A549 (cell line): ENCODE results near the gene TCF7L2. TPM values are rescaled to one million over a fixed set of nuclear protein-coding genes. Genes with fewer than 3 reads are reported as not detected.

Experiments used
- ATAC-seq, 2 experiments: fragments of 200-7000 bp in 1 of 2; fragments of >200 bp in 1 of 2; cut with Nextera tagmentation in 1 of 2; cut with Tn5 transposase in 1 of 2; 3 replicates each; pipeline versions ENCODE4 v1.8.0 to v1.9.1; 2018 to 2020; ENCODE audit warnings: mild to moderate bottlenecking in 1 of 2, moderate library complexity in 1 of 2
- CTCF ChIA-PET: fragments of 300-600 bp; sonication (Branson Sonifier 250); formaldehyde crosslinking; extraction: SDS; loops from one replicate; lab custom pipeline; 2021; ENCODE audit warnings: antibody characterized with exemption, inconsistent platforms; lab: Yijun Ruan, JAX
- POLR2A ChIA-PET: fragments of 350-600 bp; formaldehyde crosslinking; extraction: SDS; loops from one replicate; lab custom pipeline; 2021; ENCODE audit warnings: antibody characterized with exemption, inconsistent platforms; lab: Yijun Ruan, JAX
- DNase-seq, 2 experiments: peaks; one replicate each; pipeline versions ENCODE4 v3.0.0 to v3.0.0-alpha.2; 2011 to 2016; ENCODE audit warnings: low read depth in 1 of 2, low spot score in 1 of 2
- FAIRE-seq: peaks from 2 replicates; lab custom pipeline; 2011; peaks lifted over from hg19 to GRCh38; lab: Jason Lieb, UNC
- H3K27ac ChIP-seq, 2 experiments: fragments of >200 bp; sonication (Bioruptor Twin); formaldehyde crosslinking; 3 replicates each; pipeline ENCODE4 v1.5.1; 2016 to 2017
- H3K4me1 ChIP-seq: fragments of >200 bp; sonication (Bioruptor Twin); formaldehyde crosslinking; 3 replicates; pipeline ENCODE4 v1.6.1; 2016
- H3K4me2 ChIP-seq: fragments of >200 bp; sonication (Bioruptor Twin); formaldehyde crosslinking; 3 replicates; pipeline ENCODE4 v1.6.1; 2016
- H3K4me3 ChIP-seq: fragments of >200 bp; sonication (Bioruptor Twin); formaldehyde crosslinking; 3 replicates; pipeline ENCODE4 v1.5.1; 2016
- H3K9me3 ChIP-seq: fragments of >200 bp; sonication (Bioruptor Twin); formaldehyde crosslinking; 3 replicates; pipeline ENCODE4 v1.6.1; 2016
- BHLHE40 ChIP-seq: IDR thresholded peaks from 2 replicates; pipeline ENCODE4 v1.6.1; 2012; ENCODE audit warnings: low read depth, low read length, inconsistent platforms
- CBX2 ChIP-seq: fragments of 200-600 bp; sonication (generic); IDR thresholded peaks from 2 replicates; pipeline ENCODE4 v1.6.1; 2016; ENCODE audit warnings: low read depth, mild to moderate bottlenecking, borderline replicate concordance
- CBX8 ChIP-seq: fragments of 200-600 bp; sonication (generic); IDR thresholded peaks from 2 replicates; pipeline ENCODE4 v1.6.1; 2016
- E2F6 ChIP-seq: IDR thresholded peaks from 2 replicates; pipeline ENCODE4 v1.6.1; 2012; ENCODE audit warnings: low read depth, borderline replicate concordance
- EP300 ChIP-seq, 2 experiments: fragments of >200 bp; sonication (Bioruptor Twin); formaldehyde crosslinking; IDR thresholded peaks; 2 replicates in 1 of 2; 3 replicates in 1 of 2; pipeline ENCODE4 v1.6.1; 2016 to 2017
- ESRRA ChIP-seq: fragments of 150-350 bp; IDR thresholded peaks from 2 replicates; pipeline ENCODE4 v1.6.1; 2014; ENCODE audit warnings: mild to moderate bottlenecking, low read length, borderline replicate concordance
- FOSB ChIP-seq: fragments of 250-450 bp; sonication (Bioruptor Pico); IDR thresholded peaks from 2 replicates; pipeline ENCODE4 v1.5.0; 2020; ENCODE audit warnings: mild to moderate bottlenecking, moderate library complexity
- FOXS1 ChIP-seq: fragments of 250-450 bp; sonication (Bioruptor Pico); IDR thresholded peaks from 2 replicates; pipeline ENCODE4 v1.5.0; 2020; ENCODE audit warnings: mild to moderate bottlenecking, moderate library complexity
- GATA3 ChIP-seq: IDR thresholded peaks from 2 replicates; pipeline ENCODE4 v1.6.1; 2012; ENCODE audit warnings: borderline replicate concordance
- HDAC2 ChIP-seq: fragments of 200-600 bp; sonication (generic); IDR thresholded peaks from 2 replicates; pipeline ENCODE4 v1.6.1; 2016
- HOXA7 ChIP-seq: fragments of 250-450 bp; sonication (Bioruptor Pico); IDR thresholded peaks from 2 replicates; pipeline ENCODE4 v1.5.0; 2020; ENCODE audit warnings: mild to moderate bottlenecking, moderate library complexity
- HOXB5 ChIP-seq: fragments of 250-450 bp; sonication (Bioruptor Pico); IDR thresholded peaks from 2 replicates; pipeline ENCODE4 v1.5.0; 2020; ENCODE audit warnings: mild to moderate bottlenecking, moderate library complexity
- KDM1A ChIP-seq: fragments of 200-600 bp; sonication (generic); IDR thresholded peaks from 2 replicates; pipeline ENCODE4 v1.6.1; 2016; ENCODE audit warnings: low read depth, mild to moderate bottlenecking
- POLR2A ChIP-seq: IDR thresholded peaks from 2 replicates; pipeline ENCODE4 v1.6.1; 2012; ENCODE audit warnings: mild to moderate bottlenecking, low read length
- POLR2AphosphoS2 ChIP-seq: conservative IDR thresholded peaks from 2 replicates; pipeline ENCODE4 v1.6.1; 2012; ENCODE audit warnings: low read length, improper control_type of control experiment, inconsistent platforms
- RNF2 ChIP-seq: fragments of 200-600 bp; sonication (generic); IDR thresholded peaks from 2 replicates; pipeline ENCODE4 v1.6.1; 2016; ENCODE audit warnings: low read depth, mild to moderate bottlenecking, antibody characterized with exemption, moderate library complexity, borderline replicate concordance
- ZFP36 ChIP-seq: fragments of 450-650 bp; IDR thresholded peaks from 2 replicates; pipeline ENCODE4 v1.6.1; 2014; ENCODE audit warnings: borderline replicate concordance; ENCODE audit not compliant: partially characterized antibody
- WGBS: methylation state at CpG from one replicate; pipeline ENCODE4 v1.1.6; 2017; ENCODE audit errors: missing lambda C conversion rate; 5-methylcytosine and 5-hydroxymethylcytosine counted together
- polyA plus RNA-seq, 4 experiments: library from polyadenylated mRNA; depleted of rRNA in 3 of 4; stranded (reverse); fragments of >200 nt; fragmentation: RNase III in 1 of 4; extraction: RNeasy Plus Mini Kit Qiagen cat#74134 plus additional on column Dnase treatment in 1 of 4; gene quantifications; 2 replicates in 3 of 4; 3 replicates in 1 of 4; pipeline ENCODE4 v1.2.3, GENCODE V29; 2011 to 2017
- TF ChIP-seq, protein P1 (sequence below): fragments of 200-600 bp; sonication (generic); IDR thresholded peaks from 2 replicates; pipeline ENCODE4 v1.6.1; 2016; ENCODE audit warnings: antibody characterized with exemption, mild to moderate bottlenecking, moderate library complexity
- TF ChIP-seq, protein P2 (sequence below): fragments of 250-450 bp; sonication (Bioruptor Pico); IDR thresholded peaks from 2 replicates; pipeline ENCODE4 v1.5.0; 2021; ENCODE audit warnings: mild to moderate bottlenecking, moderate library complexity, borderline replicate concordance
- TF ChIP-seq, protein P3 (sequence below): fragments of 150-350 bp; IDR thresholded peaks from 2 replicates; pipeline ENCODE4 v1.6.1; 2014; ENCODE audit warnings: low read depth, mild to moderate bottlenecking, low read length
- TF ChIP-seq, protein P4 (sequence below): IDR thresholded peaks from 2 replicates; pipeline ENCODE4 v1.6.1; 2012
- TF ChIP-seq, protein P5 (sequence below): fragments of 450-650 bp; IDR thresholded peaks from 2 replicates; pipeline ENCODE4 v1.6.1; 2014; ENCODE audit warnings: antibody characterized with exemption

Gene TCF7L2
- polyA plus RNA-seq, 2 of the 4 experiments (the other 2 are of a cell fraction) = 11.3 to 14.5 TPM

DNA sequence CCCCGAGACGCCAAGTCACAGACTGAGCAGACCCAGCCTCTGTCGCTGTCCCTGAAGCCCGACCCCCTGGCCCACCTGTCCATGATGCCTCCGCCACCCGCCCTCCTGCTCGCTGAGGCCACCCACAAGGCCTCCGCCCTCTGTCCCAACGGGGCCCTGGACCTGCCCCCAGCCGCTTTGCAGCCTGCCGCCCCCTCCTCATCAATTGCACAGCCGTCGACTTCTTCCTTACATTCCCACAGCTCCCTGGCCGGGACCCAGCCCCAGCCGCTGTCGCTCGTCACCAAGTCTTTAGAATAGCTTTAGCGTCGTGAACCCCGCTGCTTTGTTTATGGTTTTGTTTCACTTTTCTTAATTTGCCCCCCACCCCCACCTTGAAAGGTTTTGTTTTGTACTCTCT lies 215.6 kb downstream of the TCF7L2 start:
- Histone ChIP-seq H3K27ac (no peak overlapping the region), H3K4me1 (peaks cover 7% of the 10 kb centered on the region; the same call in 2 of the 3 replicates)
- TF ChIP-seq KDM1A = no peak
- no peak for TF ChIP-seq POLR2A
- no peak for TF ChIP-seq HOXB5 (CRISPR knock-in tag)
- no peak for TF ChIP-seq HOXA7
- TF ChIP-seq ZFP36 = no peak
- no peak for TF ChIP-seq BHLHE40
- TF ChIP-seq, protein P1, sequence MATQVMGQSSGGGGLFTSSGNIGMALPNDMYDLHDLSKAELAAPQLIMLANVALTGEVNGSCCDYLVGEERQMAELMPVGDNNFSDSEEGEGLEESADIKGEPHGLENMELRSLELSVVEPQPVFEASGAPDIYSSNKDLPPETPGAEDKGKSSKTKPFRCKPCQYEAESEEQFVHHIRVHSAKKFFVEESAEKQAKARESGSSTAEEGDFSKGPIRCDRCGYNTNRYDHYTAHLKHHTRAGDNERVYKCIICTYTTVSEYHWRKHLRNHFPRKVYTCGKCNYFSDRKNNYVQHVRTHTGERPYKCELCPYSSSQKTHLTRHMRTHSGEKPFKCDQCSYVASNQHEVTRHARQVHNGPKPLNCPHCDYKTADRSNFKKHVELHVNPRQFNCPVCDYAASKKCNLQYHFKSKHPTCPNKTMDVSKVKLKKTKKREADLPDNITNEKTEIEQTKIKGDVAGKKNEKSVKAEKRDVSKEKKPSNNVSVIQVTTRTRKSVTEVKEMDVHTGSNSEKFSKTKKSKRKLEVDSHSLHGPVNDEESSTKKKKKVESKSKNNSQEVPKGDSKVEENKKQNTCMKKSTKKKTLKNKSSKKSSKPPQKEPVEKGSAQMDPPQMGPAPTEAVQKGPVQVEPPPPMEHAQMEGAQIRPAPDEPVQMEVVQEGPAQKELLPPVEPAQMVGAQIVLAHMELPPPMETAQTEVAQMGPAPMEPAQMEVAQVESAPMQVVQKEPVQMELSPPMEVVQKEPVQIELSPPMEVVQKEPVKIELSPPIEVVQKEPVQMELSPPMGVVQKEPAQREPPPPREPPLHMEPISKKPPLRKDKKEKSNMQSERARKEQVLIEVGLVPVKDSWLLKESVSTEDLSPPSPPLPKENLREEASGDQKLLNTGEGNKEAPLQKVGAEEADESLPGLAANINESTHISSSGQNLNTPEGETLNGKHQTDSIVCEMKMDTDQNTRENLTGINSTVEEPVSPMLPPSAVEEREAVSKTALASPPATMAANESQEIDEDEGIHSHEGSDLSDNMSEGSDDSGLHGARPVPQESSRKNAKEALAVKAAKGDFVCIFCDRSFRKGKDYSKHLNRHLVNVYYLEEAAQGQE = no peak
- TF ChIP-seq E2F6 = no peak
- TF ChIP-seq, protein P2, sequence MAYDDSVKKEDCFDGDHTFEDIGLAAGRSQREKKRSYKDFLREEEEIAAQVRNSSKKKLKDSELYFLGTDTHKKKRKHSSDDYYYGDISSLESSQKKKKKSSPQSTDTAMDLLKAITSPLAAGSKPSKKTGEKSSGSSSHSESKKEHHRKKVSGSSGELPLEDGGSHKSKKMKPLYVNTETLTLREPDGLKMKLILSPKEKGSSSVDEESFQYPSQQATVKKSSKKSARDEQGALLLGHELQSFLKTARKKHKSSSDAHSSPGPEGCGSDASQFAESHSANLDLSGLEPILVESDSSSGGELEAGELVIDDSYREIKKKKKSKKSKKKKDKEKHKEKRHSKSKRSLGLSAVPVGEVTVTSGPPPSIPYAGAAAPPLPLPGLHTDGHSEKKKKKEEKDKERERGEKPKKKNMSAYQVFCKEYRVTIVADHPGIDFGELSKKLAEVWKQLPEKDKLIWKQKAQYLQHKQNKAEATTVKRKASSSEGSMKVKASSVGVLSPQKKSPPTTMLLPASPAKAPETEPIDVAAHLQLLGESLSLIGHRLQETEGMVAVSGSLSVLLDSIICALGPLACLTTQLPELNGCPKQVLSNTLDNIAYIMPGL = no peak
- TF ChIP-seq CBX8 = no peak
- TF ChIP-seq FOSB (CRISPR knock-in tag) = no peak
- TF ChIP-seq, protein P3, sequence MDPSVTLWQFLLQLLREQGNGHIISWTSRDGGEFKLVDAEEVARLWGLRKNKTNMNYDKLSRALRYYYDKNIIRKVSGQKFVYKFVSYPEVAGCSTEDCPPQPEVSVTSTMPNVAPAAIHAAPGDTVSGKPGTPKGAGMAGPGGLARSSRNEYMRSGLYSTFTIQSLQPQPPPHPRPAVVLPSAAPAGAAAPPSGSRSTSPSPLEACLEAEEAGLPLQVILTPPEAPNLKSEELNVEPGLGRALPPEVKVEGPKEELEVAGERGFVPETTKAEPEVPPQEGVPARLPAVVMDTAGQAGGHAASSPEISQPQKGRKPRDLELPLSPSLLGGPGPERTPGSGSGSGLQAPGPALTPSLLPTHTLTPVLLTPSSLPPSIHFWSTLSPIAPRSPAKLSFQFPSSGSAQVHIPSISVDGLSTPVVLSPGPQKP = no peak
- TF ChIP-seq, protein P4, sequence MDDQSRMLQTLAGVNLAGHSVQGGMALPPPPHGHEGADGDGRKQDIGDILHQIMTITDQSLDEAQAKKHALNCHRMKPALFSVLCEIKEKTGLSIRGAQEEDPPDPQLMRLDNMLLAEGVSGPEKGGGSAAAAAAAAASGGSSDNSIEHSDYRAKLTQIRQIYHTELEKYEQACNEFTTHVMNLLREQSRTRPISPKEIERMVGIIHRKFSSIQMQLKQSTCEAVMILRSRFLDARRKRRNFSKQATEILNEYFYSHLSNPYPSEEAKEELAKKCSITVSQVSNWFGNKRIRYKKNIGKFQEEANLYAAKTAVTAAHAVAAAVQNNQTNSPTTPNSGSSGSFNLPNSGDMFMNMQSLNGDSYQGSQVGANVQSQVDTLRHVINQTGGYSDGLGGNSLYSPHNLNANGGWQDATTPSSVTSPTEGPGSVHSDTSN = no peak
- no peak for TF ChIP-seq GATA3
- TF ChIP-seq, all 56 proteins: peak for 0
- FAIRE-seq = no peak
- WGBS = 95% methylated on average over 20 of the region's 20 CpGs
- ChIA-PET CTCF (interaction anchor here (0.6 to 2.1 kb wide), 4 partner anchors 10 to 288 kb away, joined by 3 to 7 read pairs (median 4); no protein-coding TSS in a partner anchor), POLR2A (no interaction called here)
- H3K9me3 ChIP-seq = no peaks in the 10 kb centered on the region
- H3K4me3 ChIP-seq = no peak overlapping the region
- no peak for ATAC-seq
- no peak for DNase-seq
- H3K4me2 ChIP-seq = no peak overlapping the region

DNA sequence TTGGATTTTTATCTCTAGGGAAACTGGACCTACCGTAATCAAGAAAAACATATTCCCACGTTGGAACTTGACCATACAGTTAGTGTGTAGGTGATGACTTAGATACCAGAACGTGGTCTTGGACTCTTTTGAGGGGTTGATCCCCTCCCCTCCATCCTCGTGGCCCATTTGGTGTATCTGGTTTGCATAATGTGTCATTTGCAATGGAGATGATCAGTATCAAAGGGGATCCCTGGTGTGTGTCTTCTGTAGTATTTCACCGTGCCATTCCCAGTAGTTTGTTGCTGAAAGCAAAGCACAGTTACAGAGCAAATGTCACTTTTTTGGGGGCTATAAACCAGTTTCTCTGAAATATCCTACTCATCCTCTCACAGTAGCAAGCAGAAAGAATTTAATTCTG lies 217.7 kb downstream of the TCF7L2 start:
- no peak overlapping the region for H3K27ac ChIP-seq
- no peaks in the 10 kb centered on the region for H3K9me3 ChIP-seq
- FAIRE-seq = no peak
- 82% methylated on average over 5 of the region's 5 CpGs for WGBS
- no peak for DNase-seq
- ChIA-PET CTCF (no interaction called here), POLR2A (no interaction called here)
- no peak overlapping the region for H3K4me3 ChIP-seq
- TF ChIP-seq POLR2A (no peak), ESRRA (no peak), CBX2 (no peak), RNF2 (no peak), POLR2AphosphoS2 (no peak), HDAC2 (no peak), HOXB5 (CRISPR knock-in tag) (no peak), FOXS1 (CRISPR knock-in tag) (no peak), EP300 (IDR thresholded peaks at IDR 0.05) (no peak)
- TF ChIP-seq, protein P5, sequence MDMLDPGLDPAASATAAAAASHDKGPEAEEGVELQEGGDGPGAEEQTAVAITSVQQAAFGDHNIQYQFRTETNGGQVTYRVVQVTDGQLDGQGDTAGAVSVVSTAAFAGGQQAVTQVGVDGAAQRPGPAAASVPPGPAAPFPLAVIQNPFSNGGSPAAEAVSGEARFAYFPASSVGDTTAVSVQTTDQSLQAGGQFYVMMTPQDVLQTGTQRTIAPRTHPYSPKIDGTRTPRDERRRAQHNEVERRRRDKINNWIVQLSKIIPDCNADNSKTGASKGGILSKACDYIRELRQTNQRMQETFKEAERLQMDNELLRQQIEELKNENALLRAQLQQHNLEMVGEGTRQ = no peak
- no peak overlapping the region for H3K4me2 ChIP-seq
- peaks cover 7% of the 10 kb centered on the region; the same call in 2 of the 3 replicates for H3K4me1 ChIP-seq
- ATAC-seq = no peak
